ENCODE measurements around the gene SH3TC1.

Gene SH3TC1

GRCh38 chr4:8233672-8234484 is 34.8 kb downstream of the SH3TC1 start:
- DNase-seq: no peak

GRCh38 chr4:8234715-8235114 is 35.6 kb downstream of the SH3TC1 start:
- DNase-seq: no peak

- no peak for DNase-seq
Measured at GRCh38 chr4:8235224-8235623, 36.1 kb downstream of the SH3TC1 start.

- no peak for DNase-seq
Measured at GRCh38 chr4:8235686-8236085, 36.6 kb downstream of the SH3TC1 start.

GRCh38 chr4:8236106-8236919 is 37.2 kb downstream of the SH3TC1 start:
- no peak for DNase-seq

GRCh38 chr4:8236920-8237195 is 37.8 kb downstream of the SH3TC1 start:
- no peak for DNase-seq

- no peak for DNase-seq
Measured at GRCh38 chr4:8237256-8237989, 38.3 kb downstream of the SH3TC1 start.

- DNase-seq: no peak
Measured at GRCh38 chr4:8238036-8238511, 39.0 kb downstream of the SH3TC1 start.

- no peak for DNase-seq
Measured at GRCh38 chr4:8238515-8239053, 39.5 kb downstream of the SH3TC1 start.

GRCh38 chr4:8239226-8239625 is 40.1 kb downstream of the SH3TC1 start:
- no peak for DNase-seq

GRCh38 chr4:8239661-8240060 is 40.6 kb downstream of the SH3TC1 start:
- DNase-seq: no peak

- DNase-seq: no peak
Measured at GRCh38 chr4:8240211-8241041, 41.3 kb downstream of the SH3TC1 start.

GRCh38 chr4:8241211-8241779 is 42.2 kb downstream of the SH3TC1 start:
- no peak for DNase-seq

GRCh38 chr4:8241895-8242696 is 43.0 kb downstream of the SH3TC1 start:
- peak; percentile 63 to 81 (median 74) for DNase-seq

- DNase-seq: no peak
Measured at GRCh38 chr4:8242782-8243560, 43.9 kb downstream of the SH3TC1 start.

- no peak for DNase-seq
Measured at GRCh38 chr4:8244001-8244757, 45.1 kb downstream of the SH3TC1 start.

GRCh38 chr4:8244931-8245460 is 45.9 kb downstream of the SH3TC1 start:
- no peak for DNase-seq

- no peak for DNase-seq
Measured at GRCh38 chr4:8245884-8246833, 47.1 kb downstream of the SH3TC1 start.

All from activated naive CD4-positive, alpha-beta T cell (primary cell).